ENCODE measurements around the gene TESK2. TPM values are rescaled to one million over a fixed set of nuclear protein-coding genes. Genes with fewer than 3 reads are reported as not detected.

The TESK2 gene
- total and polyA plus RNA-seq, 2 donors from 2014 or later: 1.6 to 2.7 TPM

DNA sequence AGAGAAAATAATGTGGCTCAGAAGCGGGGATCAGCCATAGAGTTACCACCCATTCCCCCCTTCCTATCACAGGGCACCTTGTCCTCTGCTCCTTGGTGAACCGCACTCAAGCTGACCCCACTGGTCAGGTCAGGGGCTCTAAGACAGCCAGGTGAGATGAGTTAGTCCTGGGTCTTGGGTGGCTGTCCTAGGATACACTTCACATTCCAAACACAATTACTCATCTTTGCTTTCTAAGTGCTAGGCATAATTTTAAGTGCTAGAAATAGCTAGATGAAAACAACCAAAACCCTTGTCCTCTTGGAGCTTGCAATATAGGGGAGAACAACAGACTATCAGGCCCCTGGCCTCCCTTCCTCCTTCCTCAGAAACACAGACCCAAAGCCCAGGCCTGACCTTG, 142.9 kb downstream of the TESK2 start:
- TF ChIP-seq, protein P1, sequence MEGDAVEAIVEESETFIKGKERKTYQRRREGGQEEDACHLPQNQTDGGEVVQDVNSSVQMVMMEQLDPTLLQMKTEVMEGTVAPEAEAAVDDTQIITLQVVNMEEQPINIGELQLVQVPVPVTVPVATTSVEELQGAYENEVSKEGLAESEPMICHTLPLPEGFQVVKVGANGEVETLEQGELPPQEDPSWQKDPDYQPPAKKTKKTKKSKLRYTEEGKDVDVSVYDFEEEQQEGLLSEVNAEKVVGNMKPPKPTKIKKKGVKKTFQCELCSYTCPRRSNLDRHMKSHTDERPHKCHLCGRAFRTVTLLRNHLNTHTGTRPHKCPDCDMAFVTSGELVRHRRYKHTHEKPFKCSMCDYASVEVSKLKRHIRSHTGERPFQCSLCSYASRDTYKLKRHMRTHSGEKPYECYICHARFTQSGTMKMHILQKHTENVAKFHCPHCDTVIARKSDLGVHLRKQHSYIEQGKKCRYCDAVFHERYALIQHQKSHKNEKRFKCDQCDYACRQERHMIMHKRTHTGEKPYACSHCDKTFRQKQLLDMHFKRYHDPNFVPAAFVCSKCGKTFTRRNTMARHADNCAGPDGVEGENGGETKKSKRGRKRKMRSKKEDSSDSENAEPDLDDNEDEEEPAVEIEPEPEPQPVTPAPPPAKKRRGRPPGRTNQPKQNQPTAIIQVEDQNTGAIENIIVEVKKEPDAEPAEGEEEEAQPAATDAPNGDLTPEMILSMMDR (IDR thresholded peaks at IDR 0.05; ENCODE audit: borderline replicate concordance, extremely low read depth, insufficient read depth): no peak
- H3K9me3 ChIP-seq (ENCODE audit: control insufficient read depth in 2 of 3, insufficient read depth in 1 of 3, low read length in 3 of 3): no peaks in the 10 kb centered on the region
- no peak overlapping the region for H3K9ac ChIP-seq (ENCODE audit: low read length in 3 of 3)
- intact Hi-C loops (cut with DNase I): no loop called here
- no peak overlapping the region for H3K4me3 ChIP-seq (ENCODE audit: low read length in 3 of 3)
- no peak overlapping the region for H3K27ac ChIP-seq (ENCODE audit: low read depth in 2 of 2, low read length in 2 of 2)
- FAIRE-seq (no peak), DNase-seq (no peak)
- peaks cover 0 to 8% (median 0%) of the 10 kb centered on the region in 3 donors for H3K4me1 ChIP-seq (ENCODE audit: control insufficient read depth in 2 of 3, insufficient read depth in 2 of 3, low read depth in 1 of 3, low read length in 3 of 3)
- peaks cover 0 to 16% (median 10%) of the 10 kb centered on the region in 3 donors for H3K36me3 ChIP-seq (ENCODE audit: control insufficient read depth in 2 of 3, insufficient read depth in 3 of 3, low read length in 3 of 3)
- no peaks in the 10 kb centered on the region for H3K27me3 ChIP-seq (ENCODE audit: control insufficient read depth, insufficient read depth, low read length)

DNA sequence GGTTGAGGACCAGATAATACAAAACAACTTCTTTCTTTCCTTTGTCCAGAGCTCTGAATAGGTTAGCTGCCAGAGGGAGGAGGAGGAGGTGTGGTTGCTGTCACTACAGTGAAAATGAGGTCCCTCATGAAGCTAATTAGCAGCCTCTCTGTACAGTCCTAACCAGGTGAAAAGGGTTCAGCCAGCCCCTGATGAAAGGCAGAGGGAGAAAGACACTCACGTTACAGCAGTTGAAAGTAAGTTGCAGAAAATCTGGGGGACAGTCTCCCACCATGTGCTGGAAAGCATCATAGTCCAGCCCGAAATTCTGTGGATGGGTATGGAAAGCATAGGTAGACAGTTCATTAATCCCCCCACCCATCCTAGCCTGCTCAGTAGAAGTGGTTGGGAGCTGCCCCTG, 144.5 kb downstream of the TESK2 start:
- Histone ChIP-seq H3K9ac (ENCODE audit: low read length in 3 of 3) (no peak overlapping the region), H3K4me3 (ENCODE audit: low read length in 3 of 3) (no peak overlapping the region), H3K27me3 (ENCODE audit: control insufficient read depth, insufficient read depth, low read length) (no peaks in the 10 kb centered on the region), H3K4me1 (ENCODE audit: control insufficient read depth in 2 of 3, insufficient read depth in 2 of 3, low read depth in 1 of 3, low read length in 3 of 3) (peaks cover 0 to 8% (median 0%) of the 10 kb centered on the region in 3 donors), H3K36me3 (ENCODE audit: control insufficient read depth in 2 of 3, insufficient read depth in 3 of 3, low read length in 3 of 3) (peaks cover 0 to 30% (median 19%) of the 10 kb centered on the region in 3 donors), H3K9me3 (ENCODE audit: control insufficient read depth in 2 of 3, insufficient read depth in 1 of 3, low read length in 3 of 3) (no peaks in the 10 kb centered on the region), H3K27ac (ENCODE audit: low read depth in 2 of 2, low read length in 2 of 2) (no peak overlapping the region)
- TF ChIP-seq, protein P1 (IDR thresholded peaks at IDR 0.05; ENCODE audit: borderline replicate concordance, extremely low read depth, insufficient read depth): no peak
- intact Hi-C loops (cut with DNase I): no loop called here
- DNase-seq (no peak), FAIRE-seq (no peak)

DNA sequence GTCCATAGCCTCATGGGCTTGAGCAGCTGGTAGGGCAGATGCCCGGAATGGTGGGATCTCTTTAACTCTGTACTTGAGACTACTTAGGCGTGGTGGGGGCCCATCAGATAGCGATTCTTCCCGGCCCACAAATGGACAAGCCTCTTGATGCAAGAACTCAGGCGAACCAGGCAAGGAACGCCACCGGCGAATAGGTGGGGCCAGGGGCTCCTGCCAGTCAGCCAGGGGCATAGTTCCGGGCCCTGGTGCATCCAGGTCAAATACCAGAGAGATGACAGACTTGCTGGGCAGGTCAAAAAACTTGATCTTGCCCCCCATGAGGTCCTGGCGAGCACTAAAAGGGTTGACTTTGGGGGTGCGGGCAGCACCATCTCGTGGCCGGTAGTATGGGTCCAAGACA, 145.9 kb downstream of the TESK2 start:
- no peak for DNase-seq
- peaks cover 0 to 18% (median 9%) of the 10 kb centered on the region in 3 donors for H3K4me1 ChIP-seq (ENCODE audit: control insufficient read depth in 2 of 3, insufficient read depth in 2 of 3, low read depth in 1 of 3, low read length in 3 of 3)
- no peak overlapping the region for H3K27ac ChIP-seq (ENCODE audit: low read depth in 2 of 2, low read length in 2 of 2)
- H3K9ac ChIP-seq (ENCODE audit: low read length in 3 of 3): no peak overlapping the region
- peaks cover 0 to 30% (median 19%) of the 10 kb centered on the region in 3 donors for H3K36me3 ChIP-seq (ENCODE audit: control insufficient read depth in 2 of 3, insufficient read depth in 3 of 3, low read length in 3 of 3)
- H3K27me3 ChIP-seq (ENCODE audit: control insufficient read depth, insufficient read depth, low read length): no peaks in the 10 kb centered on the region
- H3K9me3 ChIP-seq (ENCODE audit: control insufficient read depth in 2 of 3, insufficient read depth in 1 of 3, low read length in 3 of 3): no peaks in the 10 kb centered on the region
- no peak for FAIRE-seq
- TF ChIP-seq, protein P1 (IDR thresholded peaks at IDR 0.05; ENCODE audit: borderline replicate concordance, extremely low read depth, insufficient read depth): no peak
- no peak overlapping the region for H3K4me3 ChIP-seq (ENCODE audit: low read length in 3 of 3)
- intact Hi-C loops (cut with DNase I): no loop called here

DNA sequence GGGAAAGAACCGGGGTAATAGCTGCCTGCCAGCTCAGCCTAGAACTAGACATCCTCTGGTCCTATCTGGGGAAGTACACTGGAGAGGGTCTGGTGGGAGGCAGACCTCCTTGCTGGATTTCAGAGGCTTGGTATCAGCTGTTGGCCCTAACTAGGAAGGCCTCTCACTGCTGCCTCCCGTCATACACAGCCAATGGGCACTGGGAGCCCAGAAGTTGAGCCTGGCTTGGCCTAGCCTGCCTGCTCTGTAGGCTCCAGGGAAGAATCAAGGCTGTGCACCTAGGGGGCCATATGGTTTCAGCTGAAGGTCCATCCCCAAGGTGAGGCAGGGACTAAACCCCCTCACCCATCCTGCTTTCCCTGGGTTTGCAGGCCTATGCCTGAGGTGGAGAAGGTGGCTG, 146.5 kb downstream of the TESK2 start:
- intact Hi-C loops (cut with DNase I): no loop called here
- Histone ChIP-seq H3K9ac (ENCODE audit: low read length in 3 of 3) (no peak overlapping the region), H3K27ac (ENCODE audit: low read depth in 2 of 2, low read length in 2 of 2) (no peak overlapping the region), H3K4me3 (ENCODE audit: low read length in 3 of 3) (no peak overlapping the region), H3K9me3 (ENCODE audit: control insufficient read depth in 2 of 3, insufficient read depth in 1 of 3, low read length in 3 of 3) (no peaks in the 10 kb centered on the region), H3K4me1 (ENCODE audit: control insufficient read depth in 2 of 3, insufficient read depth in 2 of 3, low read depth in 1 of 3, low read length in 3 of 3) (peaks cover 0 to 18% (median 9%) of the 10 kb centered on the region in 3 donors), H3K27me3 (ENCODE audit: control insufficient read depth, insufficient read depth, low read length) (no peaks in the 10 kb centered on the region), H3K36me3 (ENCODE audit: control insufficient read depth in 2 of 3, insufficient read depth in 3 of 3, low read length in 3 of 3) (peaks cover 0 to 30% (median 19%) of the 10 kb centered on the region in 3 donors)
- TF ChIP-seq, protein P1 (IDR thresholded peaks at IDR 0.05; ENCODE audit: borderline replicate concordance, extremely low read depth, insufficient read depth): no peak
- FAIRE-seq (no peak), DNase-seq (no peak)
